Mesothelial cell of epicardium (in vitro differentiated cells): ENCODE measurements around the gene KAZN. TPM values are rescaled to one million over a fixed set of nuclear protein-coding genes. Genes with fewer than 3 reads are reported as not detected.
A peak's percentile ranks its signal among the peaks of the same experiment; 100 is the strongest.

Experiments
- DNase-seq, 2 experiments: peaks; one replicate each; pipeline ENCODE4 v3.0.0; 2021; ENCODE audit warnings: low spot score in 2 of 2; ENCODE audit not compliant: unreplicated experiment in 2 of 2
- H3K27ac Mint-ChIP-seq: 2 replicates; pipeline ENCODE4 v1.8.0; 2021; ENCODE audit warnings: mixed read lengths
- H3K27me3 Mint-ChIP-seq: 2 replicates; pipeline ENCODE4 v1.8.0; 2021; ENCODE audit warnings: low read depth, mixed read lengths
- H3K36me3 Mint-ChIP-seq: 2 replicates; pipeline ENCODE4 v1.8.0; 2021; ENCODE audit warnings: mixed read lengths
- H3K4me1 Mint-ChIP-seq: 2 replicates; pipeline ENCODE4 v1.8.0; 2021; ENCODE audit warnings: mixed read lengths
- H3K4me3 Mint-ChIP-seq: 2 replicates; pipeline ENCODE4 v1.8.0; 2021; ENCODE audit warnings: mild to moderate bottlenecking, moderate library complexity, mixed read lengths
- H3K9me3 Mint-ChIP-seq: 2 replicates; pipeline ENCODE4 v1.8.0; 2021; ENCODE audit warnings: mixed read lengths
- total RNA-seq: library from RNA; stranded (reverse); gene quantifications from 3 replicates; pipeline ENCODE4 v1.2.1, GENCODE V29; 2021
- TF ChIP-seq, protein P1 (sequence below): fragments of 200-600 bp; sonication (generic); IDR thresholded peaks from one replicate; pipeline ENCODE4 v1.5.0; 2021; ENCODE audit warnings: antibody characterized with exemption; ENCODE audit not compliant: unreplicated experiment

KAZN gene
- total RNA-seq, 1 donor from 2014 or later: 38.4 TPM

GRCh38 chr1:14915356-14916054 lies 317.0 kb downstream of the KAZN start:
- TF ChIP-seq, protein P1, sequence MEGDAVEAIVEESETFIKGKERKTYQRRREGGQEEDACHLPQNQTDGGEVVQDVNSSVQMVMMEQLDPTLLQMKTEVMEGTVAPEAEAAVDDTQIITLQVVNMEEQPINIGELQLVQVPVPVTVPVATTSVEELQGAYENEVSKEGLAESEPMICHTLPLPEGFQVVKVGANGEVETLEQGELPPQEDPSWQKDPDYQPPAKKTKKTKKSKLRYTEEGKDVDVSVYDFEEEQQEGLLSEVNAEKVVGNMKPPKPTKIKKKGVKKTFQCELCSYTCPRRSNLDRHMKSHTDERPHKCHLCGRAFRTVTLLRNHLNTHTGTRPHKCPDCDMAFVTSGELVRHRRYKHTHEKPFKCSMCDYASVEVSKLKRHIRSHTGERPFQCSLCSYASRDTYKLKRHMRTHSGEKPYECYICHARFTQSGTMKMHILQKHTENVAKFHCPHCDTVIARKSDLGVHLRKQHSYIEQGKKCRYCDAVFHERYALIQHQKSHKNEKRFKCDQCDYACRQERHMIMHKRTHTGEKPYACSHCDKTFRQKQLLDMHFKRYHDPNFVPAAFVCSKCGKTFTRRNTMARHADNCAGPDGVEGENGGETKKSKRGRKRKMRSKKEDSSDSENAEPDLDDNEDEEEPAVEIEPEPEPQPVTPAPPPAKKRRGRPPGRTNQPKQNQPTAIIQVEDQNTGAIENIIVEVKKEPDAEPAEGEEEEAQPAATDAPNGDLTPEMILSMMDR: peak; percentile 90
- no peaks in the 10 kb centered on the region for H3K36me3 Mint-ChIP-seq
- no peaks in the 10 kb centered on the region for H3K9me3 Mint-ChIP-seq
- H3K4me1 Mint-ChIP-seq: peaks cover 28% of the 10 kb centered on the region
- H3K4me3 Mint-ChIP-seq: no peak overlapping the region
- H3K27me3 Mint-ChIP-seq: no peaks in the 10 kb centered on the region
- DNase-seq: peak in 1 of 2 experiments; percentile 74
- H3K27ac Mint-ChIP-seq: no peak overlapping the region

DNA sequence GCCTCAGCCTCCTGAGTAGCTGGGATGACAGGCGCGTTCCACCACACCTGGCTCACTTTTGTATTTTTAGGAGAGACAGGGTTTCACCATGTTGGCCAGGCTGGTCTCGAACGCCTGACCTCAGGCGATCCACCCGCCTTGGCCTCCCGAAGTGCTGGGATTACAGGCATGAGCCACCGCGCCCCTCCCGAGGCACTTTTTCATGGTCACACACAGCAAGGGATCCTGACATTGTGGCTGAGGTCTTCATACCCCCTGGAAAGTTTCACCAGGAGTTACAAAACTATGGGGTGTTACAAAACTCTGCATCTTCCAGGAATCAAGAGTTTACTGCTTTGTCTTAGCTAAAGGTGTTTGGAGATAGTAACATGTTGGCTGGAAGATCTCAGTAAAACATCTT lies 320.8 kb downstream of the KAZN start:
- Mint-ChIP-seq H3K9me3 (no peaks in the 10 kb centered on the region), H3K27ac (no peak overlapping the region), H3K36me3 (no peaks in the 10 kb centered on the region), H3K4me1 (peaks cover 8% of the 10 kb centered on the region), H3K4me3 (no peak overlapping the region), H3K27me3 (no peaks in the 10 kb centered on the region)
- DNase-seq: no peak
- TF ChIP-seq, protein P1: no peak

GRCh38 chr1:14919751-14920150 lies 321.3 kb downstream of the KAZN start:
- DNase-seq: no peak
- H3K4me1 Mint-ChIP-seq: peaks cover 6% of the 10 kb centered on the region
- no peak overlapping the region for H3K4me3 Mint-ChIP-seq
- H3K9me3 Mint-ChIP-seq: no peaks in the 10 kb centered on the region
- TF ChIP-seq, protein P1: no peak
- H3K27ac Mint-ChIP-seq: no peak overlapping the region
- no peaks in the 10 kb centered on the region for H3K27me3 Mint-ChIP-seq
- no peaks in the 10 kb centered on the region for H3K36me3 Mint-ChIP-seq

- H3K4me3 Mint-ChIP-seq: no peak overlapping the region
- no peak for DNase-seq
- H3K9me3 Mint-ChIP-seq: no peaks in the 10 kb centered on the region
- peaks cover 19% of the 10 kb centered on the region for H3K4me1 Mint-ChIP-seq
- H3K36me3 Mint-ChIP-seq: no peaks in the 10 kb centered on the region
- H3K27ac Mint-ChIP-seq: peak overlapping the region; percentile 76
- TF ChIP-seq, protein P1: no peak
- no peaks in the 10 kb centered on the region for H3K27me3 Mint-ChIP-seq
These were observed 322.6 kb downstream of the KAZN start for GRCh38 chr1:14921057-14921456.

DNA sequence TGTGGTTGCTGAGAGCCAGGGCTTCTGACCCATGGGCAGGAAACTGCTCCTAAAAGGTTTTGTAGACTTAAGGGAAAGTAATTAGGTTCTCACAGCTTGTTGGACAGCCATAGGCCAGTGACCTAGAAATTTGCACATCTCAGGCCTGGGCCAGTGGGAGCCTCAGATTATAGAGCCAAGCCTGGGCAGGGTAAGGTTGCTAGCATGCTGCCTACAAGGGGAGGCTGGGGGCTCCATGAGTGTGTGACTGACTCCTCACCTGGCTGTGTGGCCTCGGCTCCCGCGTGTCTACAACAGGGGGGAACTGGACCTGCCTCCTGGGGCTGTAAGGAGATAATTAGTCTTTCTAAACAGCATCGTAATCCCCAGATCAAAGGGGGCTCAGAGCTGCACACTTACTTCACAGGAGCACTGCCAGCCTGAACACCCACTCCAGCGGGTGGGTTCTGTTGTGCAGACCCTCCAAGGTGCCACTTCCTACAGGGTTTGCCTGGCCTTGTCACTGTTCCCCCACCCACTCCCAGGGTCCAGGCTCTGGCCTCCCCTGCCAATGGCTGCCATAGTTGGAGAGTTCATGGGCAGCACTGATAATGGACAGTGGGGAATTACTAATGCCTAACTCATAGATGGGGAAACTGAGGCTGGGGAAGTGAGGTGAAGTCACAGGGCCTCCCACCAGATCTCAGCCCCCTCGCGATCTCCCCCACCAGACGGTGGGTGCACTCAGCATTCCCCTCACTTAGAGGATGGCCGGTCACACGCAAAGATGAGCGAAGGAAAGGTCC lies 324.6 kb downstream of the KAZN start:
- Mint-ChIP-seq H3K36me3 (no peaks in the 10 kb centered on the region), H3K4me3 (peak overlapping the region; percentile 75), H3K9me3 (no peaks in the 10 kb centered on the region), H3K27ac (peak overlapping the region; percentile 82), H3K27me3 (peaks cover 1% of the 10 kb centered on the region), H3K4me1 (peaks cover 37% of the 10 kb centered on the region)
- DNase-seq: no peak
- TF ChIP-seq, protein P1: no peak
